HepG2 (cell line): ENCODE results near the gene MRPS34. TPM values are rescaled to one million over a fixed set of nuclear protein-coding genes. Genes with fewer than 3 reads are reported as not detected.

Source experiments
- GATAD2A ChIP-seq: IDR thresholded peaks from 2 replicates; pipeline ENCODE4 v1.6.1; 2016
- IRF2 ChIP-seq: IDR thresholded peaks from 2 replicates; pipeline ENCODE4 v1.6.1; 2018; ENCODE audit warnings: missing genetic modification reagents, missing compliant biosample characterization
- NAIF1 ChIP-seq: sonication (generic); formaldehyde crosslinking; IDR thresholded peaks from 2 replicates; pipeline ENCODE4 v1.5.0; 2020; ENCODE audit warnings: mild to moderate bottlenecking, missing genetic modification reagents, borderline replicate concordance
- NR2C2 ChIP-seq: sonication (generic); formaldehyde crosslinking; IDR thresholded peaks from 2 replicates; pipeline ENCODE4 v1.4.0; 2020; ENCODE audit warnings: missing genetic modification reagents, mild to moderate bottlenecking, moderate library complexity, borderline replicate concordance
- RFX3 ChIP-seq: IDR thresholded peaks from 2 replicates; pipeline ENCODE4 v1.6.1; 2016; ENCODE audit warnings: missing biosample characterization, missing genetic modification reagents
- RORA ChIP-seq: sonication (generic); formaldehyde crosslinking; IDR thresholded peaks from 2 replicates; pipeline ENCODE4 v1.5.0; 2020; ENCODE audit warnings: mild to moderate bottlenecking, missing genetic modification reagents, moderate library complexity
- SRSF4 ChIP-seq: fragments of 200-400 bp; formaldehyde crosslinking; IDR thresholded peaks from one replicate; pipeline ENCODE4 v1.6.1; 2018; ENCODE audit warnings: mild to moderate bottlenecking, low read depth, low read length, moderate library complexity; ENCODE audit not compliant: poor library complexity, severe bottlenecking
- ZBTB42 ChIP-seq: sonication (generic); formaldehyde crosslinking; IDR thresholded peaks from 2 replicates; pipeline ENCODE4 v1.5.0; 2020; ENCODE audit warnings: mild to moderate bottlenecking, missing genetic modification reagents
- ZNF850 ChIP-seq: sonication (generic); formaldehyde crosslinking; conservative IDR thresholded peaks from 2 replicates; pipeline ENCODE4 v1.9.0; 2021; ENCODE audit warnings: mild to moderate bottlenecking, missing genetic modification reagents
- polyA plus RNA-seq, 8 experiments: library from polyadenylated mRNA; depleted of rRNA in 3 of 8; stranded (reverse) in 7 of 8; unstranded in 1 of 8; fragments of >200 nt; fragmentation: Illumina TruSeq in 4 of 8; extraction: Trizol in 4 of 8; gene quantifications; 2 replicates each; pipeline versions ENCODE4 v1.2.1 to v1.2.3, GENCODE V29; 2011 to 2016; ENCODE audit warnings: low read depth in 4 of 8, missing spikeins in 1 of 8, mixed read lengths in 1 of 8; ENCODE audit not compliant: insufficient read depth in 1 of 8
- total RNA-seq, 5 experiments: library from RNA; depleted of rRNA; stranded (reverse); fragments of >200 nt; fragmentation: Illumina TruSeq; extraction: Trizol; gene quantifications; 2 replicates each; pipeline ENCODE4 v1.2.3, GENCODE V29; 2016; ENCODE audit warnings: low read depth in 1 of 5
- TF ChIP-seq, protein P1 (sequence below): sonication (generic); formaldehyde crosslinking; IDR thresholded peaks from 2 replicates; pipeline ENCODE4; 2020; ENCODE audit warnings: missing genetic modification reagents, mild to moderate bottlenecking, borderline replicate concordance
- TF ChIP-seq, protein P2 (sequence below): sonication (generic); formaldehyde crosslinking; IDR thresholded peaks from 2 replicates; pipeline ENCODE4 v1.5.0; 2020; ENCODE audit warnings: missing genetic modification reagents
- TF ChIP-seq, protein P3 (sequence below): sonication (generic); formaldehyde crosslinking; IDR thresholded peaks from 2 replicates; pipeline ENCODE4 v1.4.0; 2020; ENCODE audit warnings: missing genetic modification reagents, borderline replicate concordance
- TF ChIP-seq, protein P4 (sequence below): sonication (generic); formaldehyde crosslinking; IDR thresholded peaks from 2 replicates; pipeline ENCODE4 v1.4.0; 2020; ENCODE audit warnings: missing genetic modification reagents
- TF ChIP-seq, protein P5 (sequence below): sonication (generic); formaldehyde crosslinking; IDR thresholded peaks from 2 replicates; pipeline ENCODE4 v1.4.0; 2020; ENCODE audit warnings: missing genetic modification reagents

The MRPS34 gene
- total and polyA plus RNA-seq, 2 of the 13 experiments (the other 11 are each of a cell fraction or from before 2014, with no cell fraction given), result 63.5 to 131 TPM

DNA sequence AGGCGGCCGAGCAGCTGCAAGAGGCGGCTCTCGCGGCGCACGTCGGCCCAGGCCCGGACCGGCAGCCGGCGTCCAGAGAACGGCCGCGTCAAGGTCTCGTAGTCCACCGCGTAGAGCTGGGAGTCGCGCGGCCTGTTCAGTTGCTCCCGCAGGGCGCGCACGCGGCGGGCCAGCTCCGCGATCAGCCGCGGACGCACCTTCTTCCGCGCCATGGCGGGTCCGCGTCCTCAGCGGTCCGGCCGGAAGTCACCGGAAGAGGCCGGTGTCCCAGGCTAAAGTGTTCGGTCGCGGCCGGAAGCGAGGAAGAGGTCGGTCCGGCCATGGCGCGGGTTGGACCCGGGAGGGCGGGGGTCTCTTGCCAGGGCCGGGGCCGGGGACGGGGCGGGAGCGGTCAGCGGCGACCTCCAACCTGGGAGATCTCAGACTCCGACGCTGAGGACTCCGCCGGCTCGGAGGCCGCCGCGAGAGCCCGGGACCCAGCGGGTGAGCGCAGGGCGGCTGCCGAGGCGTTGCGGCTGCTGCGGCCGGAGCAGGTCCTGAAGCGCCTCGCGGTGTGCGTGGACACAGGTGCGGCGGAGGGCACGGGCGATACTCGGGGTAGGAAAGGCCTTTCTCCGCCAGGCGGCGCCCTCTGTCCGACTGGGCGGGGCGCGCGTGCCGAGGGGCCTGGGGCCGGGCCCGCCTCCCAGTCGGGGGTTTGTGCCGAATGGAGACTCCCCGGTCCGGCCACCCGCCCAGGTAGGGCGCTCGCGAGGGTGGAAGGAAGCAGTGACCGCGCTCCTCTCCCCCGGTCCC, at the start of gene MRPS34 (continued):
- TF ChIP-seq, protein P1, sequence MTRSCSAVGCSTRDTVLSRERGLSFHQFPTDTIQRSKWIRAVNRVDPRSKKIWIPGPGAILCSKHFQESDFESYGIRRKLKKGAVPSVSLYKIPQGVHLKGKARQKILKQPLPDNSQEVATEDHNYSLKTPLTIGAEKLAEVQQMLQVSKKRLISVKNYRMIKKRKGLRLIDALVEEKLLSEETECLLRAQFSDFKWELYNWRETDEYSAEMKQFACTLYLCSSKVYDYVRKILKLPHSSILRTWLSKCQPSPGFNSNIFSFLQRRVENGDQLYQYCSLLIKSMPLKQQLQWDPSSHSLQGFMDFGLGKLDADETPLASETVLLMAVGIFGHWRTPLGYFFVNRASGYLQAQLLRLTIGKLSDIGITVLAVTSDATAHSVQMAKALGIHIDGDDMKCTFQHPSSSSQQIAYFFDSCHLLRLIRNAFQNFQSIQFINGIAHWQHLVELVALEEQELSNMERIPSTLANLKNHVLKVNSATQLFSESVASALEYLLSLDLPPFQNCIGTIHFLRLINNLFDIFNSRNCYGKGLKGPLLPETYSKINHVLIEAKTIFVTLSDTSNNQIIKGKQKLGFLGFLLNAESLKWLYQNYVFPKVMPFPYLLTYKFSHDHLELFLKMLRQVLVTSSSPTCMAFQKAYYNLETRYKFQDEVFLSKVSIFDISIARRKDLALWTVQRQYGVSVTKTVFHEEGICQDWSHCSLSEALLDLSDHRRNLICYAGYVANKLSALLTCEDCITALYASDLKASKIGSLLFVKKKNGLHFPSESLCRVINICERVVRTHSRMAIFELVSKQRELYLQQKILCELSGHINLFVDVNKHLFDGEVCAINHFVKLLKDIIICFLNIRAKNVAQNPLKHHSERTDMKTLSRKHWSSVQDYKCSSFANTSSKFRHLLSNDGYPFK (CRISPR knock-in tag), result peak; percentile 81
- no peak for TF ChIP-seq NAIF1 (CRISPR knock-in tag)
- TF ChIP-seq, protein P2, sequence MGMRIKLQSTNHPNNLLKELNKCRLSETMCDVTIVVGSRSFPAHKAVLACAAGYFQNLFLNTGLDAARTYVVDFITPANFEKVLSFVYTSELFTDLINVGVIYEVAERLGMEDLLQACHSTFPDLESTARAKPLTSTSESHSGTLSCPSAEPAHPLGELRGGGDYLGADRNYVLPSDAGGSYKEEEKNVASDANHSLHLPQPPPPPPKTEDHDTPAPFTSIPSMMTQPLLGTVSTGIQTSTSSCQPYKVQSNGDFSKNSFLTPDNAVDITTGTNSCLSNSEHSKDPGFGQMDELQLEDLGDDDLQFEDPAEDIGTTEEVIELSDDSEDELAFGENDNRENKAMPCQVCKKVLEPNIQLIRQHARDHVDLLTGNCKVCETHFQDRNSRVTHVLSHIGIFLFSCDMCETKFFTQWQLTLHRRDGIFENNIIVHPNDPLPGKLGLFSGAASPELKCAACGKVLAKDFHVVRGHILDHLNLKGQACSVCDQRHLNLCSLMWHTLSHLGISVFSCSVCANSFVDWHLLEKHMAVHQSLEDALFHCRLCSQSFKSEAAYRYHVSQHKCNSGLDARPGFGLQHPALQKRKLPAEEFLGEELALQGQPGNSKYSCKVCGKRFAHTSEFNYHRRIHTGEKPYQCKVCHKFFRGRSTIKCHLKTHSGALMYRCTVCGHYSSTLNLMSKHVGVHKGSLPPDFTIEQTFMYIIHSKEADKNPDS (CRISPR knock-in tag), result peak; percentile 95
- TF ChIP-seq GATAD2A (CRISPR knock-in tag), result peak; percentile 20; the same call in 1 of the 2 replicates
- TF ChIP-seq, protein P3, sequence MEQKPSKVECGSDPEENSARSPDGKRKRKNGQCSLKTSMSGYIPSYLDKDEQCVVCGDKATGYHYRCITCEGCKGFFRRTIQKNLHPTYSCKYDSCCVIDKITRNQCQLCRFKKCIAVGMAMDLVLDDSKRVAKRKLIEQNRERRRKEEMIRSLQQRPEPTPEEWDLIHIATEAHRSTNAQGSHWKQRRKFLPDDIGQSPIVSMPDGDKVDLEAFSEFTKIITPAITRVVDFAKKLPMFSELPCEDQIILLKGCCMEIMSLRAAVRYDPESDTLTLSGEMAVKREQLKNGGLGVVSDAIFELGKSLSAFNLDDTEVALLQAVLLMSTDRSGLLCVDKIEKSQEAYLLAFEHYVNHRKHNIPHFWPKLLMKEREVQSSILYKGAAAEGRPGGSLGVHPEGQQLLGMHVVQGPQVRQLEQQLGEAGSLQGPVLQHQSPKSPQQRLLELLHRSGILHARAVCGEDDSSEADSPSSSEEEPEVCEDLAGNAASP (CRISPR knock-in tag), result peak; percentile 8; the same call in 1 of the 2 replicates
- TF ChIP-seq, protein P4, sequence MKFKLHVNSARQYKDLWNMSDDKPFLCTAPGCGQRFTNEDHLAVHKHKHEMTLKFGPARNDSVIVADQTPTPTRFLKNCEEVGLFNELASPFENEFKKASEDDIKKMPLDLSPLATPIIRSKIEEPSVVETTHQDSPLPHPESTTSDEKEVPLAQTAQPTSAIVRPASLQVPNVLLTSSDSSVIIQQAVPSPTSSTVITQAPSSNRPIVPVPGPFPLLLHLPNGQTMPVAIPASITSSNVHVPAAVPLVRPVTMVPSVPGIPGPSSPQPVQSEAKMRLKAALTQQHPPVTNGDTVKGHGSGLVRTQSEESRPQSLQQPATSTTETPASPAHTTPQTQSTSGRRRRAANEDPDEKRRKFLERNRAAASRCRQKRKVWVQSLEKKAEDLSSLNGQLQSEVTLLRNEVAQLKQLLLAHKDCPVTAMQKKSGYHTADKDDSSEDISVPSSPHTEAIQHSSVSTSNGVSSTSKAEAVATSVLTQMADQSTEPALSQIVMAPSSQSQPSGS (CRISPR knock-in tag), result peak; percentile 92; the same call in 1 of the 2 replicates
- no peak for TF ChIP-seq SRSF4
- TF ChIP-seq, protein P5, sequence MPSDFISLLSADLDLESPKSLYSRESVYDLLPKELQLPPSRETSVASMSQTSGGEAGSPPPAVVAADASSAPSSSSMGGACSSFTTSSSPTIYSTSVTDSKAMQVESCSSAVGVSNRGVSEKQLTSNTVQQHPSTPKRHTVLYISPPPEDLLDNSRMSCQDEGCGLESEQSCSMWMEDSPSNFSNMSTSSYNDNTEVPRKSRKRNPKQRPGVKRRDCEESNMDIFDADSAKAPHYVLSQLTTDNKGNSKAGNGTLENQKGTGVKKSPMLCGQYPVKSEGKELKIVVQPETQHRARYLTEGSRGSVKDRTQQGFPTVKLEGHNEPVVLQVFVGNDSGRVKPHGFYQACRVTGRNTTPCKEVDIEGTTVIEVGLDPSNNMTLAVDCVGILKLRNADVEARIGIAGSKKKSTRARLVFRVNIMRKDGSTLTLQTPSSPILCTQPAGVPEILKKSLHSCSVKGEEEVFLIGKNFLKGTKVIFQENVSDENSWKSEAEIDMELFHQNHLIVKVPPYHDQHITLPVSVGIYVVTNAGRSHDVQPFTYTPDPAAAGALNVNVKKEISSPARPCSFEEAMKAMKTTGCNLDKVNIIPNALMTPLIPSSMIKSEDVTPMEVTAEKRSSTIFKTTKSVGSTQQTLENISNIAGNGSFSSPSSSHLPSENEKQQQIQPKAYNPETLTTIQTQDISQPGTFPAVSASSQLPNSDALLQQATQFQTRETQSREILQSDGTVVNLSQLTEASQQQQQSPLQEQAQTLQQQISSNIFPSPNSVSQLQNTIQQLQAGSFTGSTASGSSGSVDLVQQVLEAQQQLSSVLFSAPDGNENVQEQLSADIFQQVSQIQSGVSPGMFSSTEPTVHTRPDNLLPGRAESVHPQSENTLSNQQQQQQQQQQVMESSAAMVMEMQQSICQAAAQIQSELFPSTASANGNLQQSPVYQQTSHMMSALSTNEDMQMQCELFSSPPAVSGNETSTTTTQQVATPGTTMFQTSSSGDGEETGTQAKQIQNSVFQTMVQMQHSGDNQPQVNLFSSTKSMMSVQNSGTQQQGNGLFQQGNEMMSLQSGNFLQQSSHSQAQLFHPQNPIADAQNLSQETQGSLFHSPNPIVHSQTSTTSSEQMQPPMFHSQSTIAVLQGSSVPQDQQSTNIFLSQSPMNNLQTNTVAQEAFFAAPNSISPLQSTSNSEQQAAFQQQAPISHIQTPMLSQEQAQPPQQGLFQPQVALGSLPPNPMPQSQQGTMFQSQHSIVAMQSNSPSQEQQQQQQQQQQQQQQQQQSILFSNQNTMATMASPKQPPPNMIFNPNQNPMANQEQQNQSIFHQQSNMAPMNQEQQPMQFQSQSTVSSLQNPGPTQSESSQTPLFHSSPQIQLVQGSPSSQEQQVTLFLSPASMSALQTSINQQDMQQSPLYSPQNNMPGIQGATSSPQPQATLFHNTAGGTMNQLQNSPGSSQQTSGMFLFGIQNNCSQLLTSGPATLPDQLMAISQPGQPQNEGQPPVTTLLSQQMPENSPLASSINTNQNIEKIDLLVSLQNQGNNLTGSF (CRISPR knock-in tag), result peak; percentile 93
- TF ChIP-seq ZNF850 (CRISPR knock-in tag), result no peak; the same call in 1 of the 2 replicates
- peak; percentile 87 for TF ChIP-seq NR2C2 (CRISPR knock-in tag)
- TF ChIP-seq IRF2 (CRISPR knock-in tag), result peak; percentile 73
- TF ChIP-seq ZBTB42 (CRISPR knock-in tag), result no peak
- no peak for TF ChIP-seq RORA (CRISPR knock-in tag)
- TF ChIP-seq RFX3 (CRISPR knock-in tag), result no peak; the same call in 1 of the 2 replicates
